GM12892 (cell line): Measurements from ENCODE around the gene ANKRD17.

ENCODE experiments used
- POLR2A ChIP-seq: IDR thresholded peaks from 2 replicates; pipeline ENCODE4 v1.6.1; 2011; ENCODE audit warnings: low read depth, low read length, control low read depth
- POLR2AphosphoS5 ChIP-seq: IDR thresholded peaks from 2 replicates; pipeline ENCODE4 v1.6.1; 2011; ENCODE audit warnings: low read depth, low read length, control low read depth
- TAF1 ChIP-seq: IDR thresholded peaks from 2 replicates; pipeline ENCODE4 v1.6.1; 2011; ENCODE audit warnings: low read depth, mild to moderate bottlenecking, control low read depth, low read length, borderline replicate concordance

GRCh38 chr4:73197220-73197619, 61.4 kb downstream of the ANKRD17 start:
- no peak for TF ChIP-seq POLR2A
- TF ChIP-seq POLR2AphosphoS5 = no peak
- TF ChIP-seq TAF1 = no peak
